GM19025 (cell line): Measurements from ENCODE around the gene CDIPT.
A peak's percentile ranks its signal among the peaks of the same experiment; 100 is the strongest.
"Not testable (repeated sequence)": the region's sequence is repeated elsewhere in the genome, so short reads cannot be mapped to it uniquely, and the experiment has no call there.

Source experiments
- ATAC-seq: cut with Tn5 transposase; IDR thresholded peaks from one replicate; pipeline ENCODE4 v1.9.1; 2021; ENCODE audit warnings: mild to moderate bottlenecking, low read depth, moderate library complexity; ENCODE audit not compliant: unreplicated experiment

The CDIPT gene

DNA sequence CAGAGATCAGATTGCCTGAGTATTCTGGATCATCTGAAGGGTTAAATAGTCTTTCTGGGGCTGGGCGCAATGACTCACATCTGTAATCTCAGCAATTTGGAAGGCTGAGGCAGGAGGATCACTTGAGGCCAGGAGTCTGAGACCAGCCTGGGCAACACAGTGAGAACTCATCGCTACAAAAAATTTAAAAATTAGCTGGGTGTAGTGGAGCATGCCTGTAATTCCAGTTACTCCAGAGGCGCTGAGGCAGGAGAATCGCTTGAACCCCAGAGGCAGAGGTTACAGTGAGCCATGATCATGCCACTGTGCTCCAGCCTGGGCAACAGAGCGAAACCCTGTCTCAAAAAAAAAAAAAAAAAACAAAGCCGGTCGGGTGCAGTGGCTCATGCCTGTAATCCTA, 27.1 kb downstream of the CDIPT start:
- ATAC-seq = no peak

DNA sequence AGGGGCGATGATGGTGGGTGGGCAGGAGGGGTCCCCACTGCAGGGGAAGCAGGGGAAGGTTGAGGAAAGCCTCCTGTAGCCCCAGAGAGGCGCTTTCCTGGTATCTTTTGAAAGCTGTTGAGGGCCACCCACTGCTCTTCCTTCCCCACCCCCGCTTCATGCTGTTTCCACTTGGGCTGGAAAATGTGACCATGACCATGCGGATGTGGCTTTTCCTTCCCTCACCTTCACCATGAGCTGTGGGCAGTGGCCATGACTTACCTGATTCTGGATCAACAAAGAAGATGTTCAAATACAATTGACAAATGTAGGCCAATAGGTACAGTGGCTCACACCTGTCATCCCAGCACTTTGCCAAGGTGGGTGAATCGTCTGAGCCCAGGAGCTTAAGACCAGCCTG, 28.9 kb downstream of the CDIPT start:
- no peak for ATAC-seq

DNA sequence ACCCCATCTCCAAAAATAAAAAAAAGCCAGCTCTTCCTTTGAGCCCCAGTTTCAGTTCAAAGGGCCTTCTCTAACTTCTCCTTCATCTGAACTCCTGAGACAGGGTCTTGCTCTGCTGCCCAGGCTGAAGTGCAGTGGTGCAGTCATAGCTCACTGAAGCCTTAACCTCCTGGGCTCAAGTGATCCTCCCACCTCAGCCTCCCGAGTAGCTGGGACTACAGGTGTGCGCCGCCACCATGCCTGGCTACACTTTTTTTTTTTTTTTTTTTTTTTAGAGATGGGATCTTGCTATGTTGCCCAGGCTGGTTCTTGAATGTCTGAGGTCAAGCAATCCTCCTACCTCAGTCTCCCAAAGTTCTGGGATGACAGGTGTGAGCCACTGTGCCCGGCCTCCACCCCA, 29.8 kb downstream of the CDIPT start:
- ATAC-seq = not testable (repeated sequence)

DNA sequence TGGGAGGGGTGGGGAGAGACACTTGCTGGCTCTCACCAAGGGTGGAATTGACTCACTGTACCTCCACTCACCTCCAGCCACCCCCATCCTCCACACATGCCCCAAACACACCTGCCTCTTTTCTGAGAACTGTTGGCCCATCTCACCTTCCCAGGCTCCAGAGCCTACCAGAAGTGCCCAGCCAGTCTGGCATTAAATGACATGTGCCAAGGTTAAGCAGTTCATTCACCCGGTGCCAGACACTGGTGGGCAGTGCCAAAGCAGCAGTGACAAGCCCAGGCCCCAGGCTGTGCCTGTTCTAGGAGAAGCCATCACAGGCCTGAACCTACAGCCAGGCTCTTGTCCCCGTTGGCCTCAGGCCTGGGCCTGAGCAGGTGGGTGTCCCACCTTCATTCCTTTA, 31.5 kb downstream of the CDIPT start:
- ATAC-seq = no peak

DNA sequence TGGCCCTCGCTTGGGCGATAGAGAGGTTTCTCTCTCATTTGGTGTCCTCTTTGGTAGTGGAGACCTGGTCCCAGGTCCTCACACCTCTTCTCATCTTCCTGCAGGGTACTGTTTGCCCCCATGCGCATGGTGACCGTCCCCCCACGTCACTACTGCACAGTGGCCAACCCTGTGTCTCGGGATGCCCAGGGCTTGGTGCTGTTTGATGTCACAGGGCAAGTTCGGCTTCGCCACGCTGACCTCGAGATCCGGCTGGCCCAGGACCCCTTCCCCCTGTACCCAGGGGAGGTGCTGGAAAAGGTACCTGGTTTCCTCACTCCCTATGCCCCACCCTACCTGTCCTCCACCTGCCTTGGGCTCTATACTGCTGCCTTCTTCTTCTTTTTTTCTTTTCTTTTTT, 32.3 kb downstream of the CDIPT start:
- no peak for ATAC-seq

DNA sequence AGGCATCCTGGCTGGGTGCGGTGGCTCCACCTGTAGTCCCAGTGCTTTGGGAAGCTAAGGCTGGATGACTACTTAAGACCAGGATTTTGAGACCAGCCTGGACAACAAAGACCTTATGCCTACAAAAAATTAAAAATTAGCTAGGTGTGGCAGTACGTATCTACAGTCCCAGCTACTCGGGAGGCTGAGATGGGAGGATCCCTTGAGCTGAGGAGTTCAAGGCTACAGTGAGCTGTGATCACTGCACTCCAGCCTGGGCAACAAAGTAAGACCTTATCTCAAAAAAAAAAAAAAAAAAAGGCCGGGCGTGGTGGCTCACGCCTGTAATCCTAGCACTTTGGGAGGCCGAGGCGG, 36.7 kb downstream of the CDIPT start:
- ATAC-seq = no peak

DNA sequence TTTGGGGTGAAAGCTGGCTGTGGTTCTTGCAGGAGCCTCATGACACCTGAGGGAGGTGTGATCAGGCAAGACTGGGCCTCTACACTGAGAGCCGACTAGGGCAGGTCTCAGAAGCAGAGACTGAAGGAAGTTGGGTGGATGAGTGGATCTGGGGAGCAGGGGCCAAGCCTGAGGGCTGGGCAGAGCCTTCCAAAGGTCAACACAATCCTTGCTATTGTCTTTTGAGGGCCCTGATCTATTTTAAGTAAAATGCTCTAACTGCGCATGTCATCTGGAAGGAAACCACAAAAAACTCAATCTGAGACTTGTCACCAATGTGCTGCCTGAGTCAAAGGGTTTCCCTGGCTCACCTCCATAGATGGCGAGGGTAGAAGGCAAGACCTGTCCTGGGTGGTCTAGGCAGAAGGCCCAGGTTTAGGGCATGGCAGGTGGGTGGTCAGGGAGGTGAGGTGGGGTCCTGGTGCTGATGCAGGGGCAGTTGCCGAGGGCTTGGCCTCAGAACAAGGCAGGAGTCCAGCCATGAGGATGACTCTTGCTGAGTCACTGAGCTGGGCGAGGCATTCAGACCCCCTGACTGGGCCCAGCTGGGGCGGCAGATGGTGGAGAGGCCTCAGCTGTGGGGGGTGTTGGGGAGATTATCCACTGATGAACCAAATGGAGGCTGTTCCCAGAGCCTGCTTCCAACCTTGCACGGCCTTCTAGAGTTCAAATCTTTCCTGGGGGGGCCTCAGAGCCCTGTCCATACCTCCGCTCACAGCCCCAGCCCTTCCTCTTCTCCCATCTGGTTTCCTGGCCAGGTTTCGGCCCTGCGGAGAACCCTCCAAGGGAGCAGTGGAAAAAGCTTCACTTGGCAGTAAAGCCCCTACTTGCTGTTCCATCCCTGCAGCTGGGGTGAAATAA, 37.6 kb downstream of the CDIPT start:
- no peak for ATAC-seq

DNA sequence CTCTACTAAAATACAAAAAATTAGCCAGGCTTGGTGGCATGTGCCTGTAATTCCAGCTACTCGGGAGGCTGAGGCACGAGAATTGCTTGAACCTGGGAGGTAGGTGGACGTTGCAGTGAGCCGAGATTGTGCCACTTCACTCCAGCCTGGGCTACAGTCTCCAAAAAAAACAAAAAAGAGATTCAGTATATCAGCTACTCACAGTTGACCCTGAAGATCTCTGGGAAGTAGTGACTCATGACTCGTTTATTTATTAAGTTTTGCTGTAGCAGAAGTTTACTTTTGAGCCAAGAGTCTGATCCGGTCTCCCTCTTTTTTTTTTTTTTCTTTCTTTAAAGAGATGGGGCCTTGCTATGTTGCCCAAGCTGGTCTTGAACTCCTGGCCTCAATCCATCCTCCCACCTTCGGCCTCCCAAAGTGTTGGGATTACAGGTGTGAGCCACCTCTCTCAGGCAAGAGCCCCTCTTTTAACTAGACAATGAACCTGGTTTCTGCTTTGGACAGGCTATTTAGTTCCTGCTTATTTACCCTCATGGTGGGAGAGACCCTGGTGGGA, 38.4 kb downstream of the CDIPT start:
- ATAC-seq = no peak

DNA sequence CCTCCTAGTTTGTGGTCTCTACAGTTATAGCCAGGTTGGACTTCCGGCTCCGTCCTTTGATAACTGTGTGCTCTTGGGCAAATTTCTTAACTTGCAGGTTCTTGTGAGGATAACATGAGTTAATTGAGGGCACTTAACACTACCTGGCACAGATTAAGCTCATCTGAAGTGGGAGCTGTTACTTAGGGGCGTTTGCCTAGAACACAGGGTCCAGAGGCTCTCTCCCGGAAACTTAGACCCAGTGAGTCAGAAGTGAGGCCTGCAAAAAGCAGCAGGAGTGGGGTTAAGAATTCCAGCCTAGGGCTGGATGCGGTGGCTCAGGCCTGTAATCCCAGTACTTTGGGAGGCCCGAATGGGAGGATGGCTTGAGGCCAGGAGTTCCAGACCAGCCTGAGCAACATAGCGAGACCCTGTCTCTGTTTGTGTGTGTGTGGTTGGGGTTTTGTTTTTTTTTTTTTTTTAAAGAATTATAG, 41.3 kb downstream of the CDIPT start:
- no peak for ATAC-seq

DNA sequence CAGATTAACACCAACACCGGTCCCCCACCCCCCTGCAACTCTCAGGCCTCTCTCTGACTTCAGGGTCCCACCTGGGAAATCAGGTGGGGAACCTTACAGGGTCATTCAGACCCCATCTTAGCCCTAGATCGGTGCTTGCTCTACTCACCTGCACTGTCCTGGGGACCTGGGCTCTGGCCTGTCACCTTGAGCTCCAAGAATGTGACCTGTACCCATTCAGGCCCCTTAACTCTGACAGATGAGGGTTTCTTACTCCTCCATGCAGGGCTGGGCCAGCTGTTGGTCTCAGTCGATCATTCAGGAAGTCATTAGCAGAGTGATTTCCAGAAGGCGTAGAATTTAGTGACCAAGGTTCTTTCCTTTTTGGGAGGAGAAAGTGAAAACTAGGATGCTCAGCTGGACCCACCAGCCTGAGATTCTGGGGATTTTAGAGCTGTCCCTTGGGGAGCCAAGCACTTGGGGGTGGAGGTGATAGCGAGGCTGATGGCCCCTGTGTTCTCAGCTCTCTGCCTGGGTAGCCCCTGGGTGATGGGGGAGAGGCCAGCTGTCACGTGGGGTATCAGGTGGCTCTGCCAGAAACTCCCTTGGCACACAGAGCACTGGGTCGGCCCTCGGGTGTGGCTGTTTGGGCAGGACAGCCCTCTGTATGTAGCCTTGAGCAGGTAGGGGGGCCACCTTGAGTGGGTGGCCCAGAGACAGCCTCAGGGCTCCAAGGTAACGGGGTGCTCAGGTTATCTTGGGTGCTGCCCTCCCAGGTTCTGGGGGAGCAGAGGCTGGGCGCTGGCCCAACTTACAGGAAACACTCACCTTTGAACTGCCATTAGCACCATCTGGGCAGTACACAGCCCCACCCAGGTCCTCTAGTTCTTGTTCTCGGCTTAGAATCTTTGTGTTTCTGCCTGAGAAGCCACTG, 42.0 kb downstream of the CDIPT start:
- ATAC-seq = peak; percentile 57

DNA sequence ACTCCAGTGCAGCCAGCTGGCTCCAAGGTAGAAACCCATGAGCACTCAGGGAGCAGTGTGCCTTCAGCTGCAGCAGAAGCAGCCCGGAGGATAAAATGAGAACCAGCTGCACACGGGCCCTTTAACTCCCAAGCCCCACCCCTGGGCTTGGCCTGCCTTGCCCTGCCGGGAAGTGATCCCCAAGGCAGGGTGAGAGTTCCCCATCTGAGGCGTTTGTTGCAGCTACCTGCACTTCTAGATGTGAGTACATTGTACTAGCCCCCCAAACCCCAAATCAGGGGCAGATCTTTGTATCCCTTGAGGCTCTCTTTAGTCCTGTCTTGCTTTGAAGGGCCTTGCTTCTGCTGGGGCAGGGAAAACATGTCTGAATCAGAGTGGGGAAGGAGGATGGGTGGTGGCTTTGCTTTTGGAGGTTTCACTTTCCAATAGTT, 42.7 kb downstream of the CDIPT start, which contains the start of gene MVP:
MVP (plus strand) TSS at position 192 of the 431 bp plus-strand sequence. CDS start 10,088 bp downstream, outside the sequence.
- ATAC-seq = no peak

DNA sequence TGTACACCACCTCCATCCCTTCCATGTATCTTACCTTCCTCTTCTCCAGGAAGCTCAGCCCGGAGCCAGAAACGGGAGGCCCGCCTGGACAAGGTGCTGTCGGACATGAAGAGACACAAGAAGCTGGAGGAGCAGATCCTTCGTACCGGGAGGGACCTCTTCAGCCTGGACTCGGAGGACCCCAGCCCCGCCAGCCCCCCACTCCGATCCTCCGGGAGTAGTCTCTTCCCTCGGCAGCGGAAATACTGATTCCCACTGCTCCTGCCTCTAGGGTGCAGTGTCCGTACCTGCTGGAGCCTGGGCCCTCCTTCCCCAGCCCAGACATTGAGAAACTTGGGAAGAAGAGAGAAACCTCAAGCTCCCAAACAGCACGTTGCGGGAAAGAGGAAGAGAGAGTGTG, 43.5 kb downstream of the CDIPT start:
- no peak for ATAC-seq

DNA sequence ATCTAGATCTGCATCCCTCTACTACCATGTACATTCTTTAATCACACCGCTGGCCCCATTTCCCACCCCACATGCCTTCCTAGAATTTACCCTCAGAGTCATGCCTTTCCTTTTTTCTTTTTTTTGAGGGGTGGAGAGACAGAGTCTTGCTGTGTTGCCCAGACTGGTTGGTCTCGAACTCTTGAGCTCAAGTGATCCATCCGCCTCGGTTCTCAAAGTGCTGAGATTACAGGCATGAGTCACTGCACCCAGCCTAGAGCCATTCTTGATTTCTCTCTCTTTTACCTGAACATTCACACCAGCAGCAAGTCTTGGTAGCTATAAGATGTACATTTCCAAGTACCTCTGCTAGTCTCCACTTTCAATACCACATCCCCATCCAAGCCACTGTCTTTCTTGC, 44.9 kb downstream of the CDIPT start:
- no peak for ATAC-seq

DNA sequence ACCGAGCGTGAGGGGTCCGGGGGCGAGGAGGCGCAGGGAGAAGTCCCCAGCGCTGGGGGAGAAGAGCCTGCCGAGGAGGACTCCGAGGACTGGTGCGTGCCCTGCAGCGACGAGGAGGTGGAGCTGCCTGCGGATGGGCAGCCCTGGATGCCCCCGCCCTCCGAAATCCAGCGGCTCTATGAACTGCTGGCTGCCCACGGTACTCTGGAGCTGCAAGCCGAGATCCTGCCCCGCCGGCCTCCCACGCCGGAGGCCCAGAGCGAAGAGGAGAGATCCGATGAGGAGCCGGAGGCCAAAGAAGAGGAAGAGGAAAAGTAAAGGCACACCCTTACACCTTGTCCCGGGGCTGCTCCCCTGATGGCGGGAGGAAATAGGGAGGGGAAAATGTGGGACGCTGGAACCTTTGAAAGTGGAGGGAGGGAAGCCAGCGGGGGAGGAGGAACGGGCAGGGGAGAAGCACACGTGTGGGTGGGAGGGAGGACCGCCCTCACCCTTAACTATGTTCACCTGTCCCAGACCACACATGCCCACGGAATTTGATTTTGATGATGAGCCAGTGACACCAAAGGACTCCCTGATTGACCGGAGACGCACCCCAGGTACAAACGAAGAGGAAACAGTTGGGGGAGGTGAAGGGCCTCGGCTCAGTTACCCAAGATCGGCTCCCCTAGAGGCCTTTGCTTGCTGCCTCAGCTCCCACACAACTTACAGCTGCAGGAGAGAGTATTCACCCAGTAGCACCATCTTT, 46.2 kb downstream of the CDIPT start:
- peak; percentile 5 for ATAC-seq

DNA sequence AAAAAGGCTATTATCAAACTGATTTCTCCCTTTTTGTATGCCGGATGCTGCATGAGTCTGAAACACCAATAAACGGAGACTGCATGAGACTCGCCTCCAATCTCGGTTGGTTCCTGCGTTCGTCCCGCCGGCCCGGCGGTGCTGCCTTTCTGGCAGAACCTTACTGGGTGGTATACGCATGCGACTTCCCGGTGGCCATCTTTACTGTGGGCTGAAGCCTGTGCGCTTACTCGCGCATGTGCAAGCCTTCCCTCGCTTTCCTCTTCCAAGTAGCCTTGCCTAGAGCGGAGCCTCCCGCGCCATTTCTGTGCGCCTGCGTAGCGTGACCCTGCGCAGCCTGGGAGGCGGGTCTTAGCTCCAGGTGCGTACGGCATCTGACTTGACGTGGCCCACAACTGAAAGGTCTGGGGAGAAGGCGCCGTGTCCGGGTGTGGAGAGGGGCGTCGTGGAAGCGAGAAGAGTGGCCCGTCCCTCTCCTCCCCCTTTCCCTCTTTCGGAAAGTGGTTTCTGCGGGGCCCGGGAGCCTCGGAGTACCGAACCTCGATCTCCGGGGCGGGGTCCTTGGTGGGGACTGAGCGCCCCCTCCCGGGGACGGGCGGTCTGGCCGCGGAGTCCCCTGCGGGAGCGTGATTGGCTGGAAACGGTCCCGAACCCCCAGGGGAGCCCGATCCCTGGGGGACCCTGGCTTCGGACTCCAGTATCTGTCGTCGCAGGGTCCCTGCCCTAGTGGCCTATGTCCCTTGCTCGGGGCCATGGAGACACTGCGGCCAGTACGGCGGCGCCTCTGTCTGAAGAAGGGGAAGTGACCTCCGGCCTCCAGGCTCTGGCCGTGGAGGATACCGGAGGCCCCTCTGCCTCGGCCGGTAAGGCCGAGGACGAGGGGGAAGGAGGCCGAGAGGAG, 47.0 kb downstream of the CDIPT start, which contains the start of gene PAGR1:
PAGR1 (plus strand) TSS at position 360 of the 901 bp plus-strand sequence; CDS start at position 734, 374 bp downstream.
- peak; percentile 51 for ATAC-seq

DNA sequence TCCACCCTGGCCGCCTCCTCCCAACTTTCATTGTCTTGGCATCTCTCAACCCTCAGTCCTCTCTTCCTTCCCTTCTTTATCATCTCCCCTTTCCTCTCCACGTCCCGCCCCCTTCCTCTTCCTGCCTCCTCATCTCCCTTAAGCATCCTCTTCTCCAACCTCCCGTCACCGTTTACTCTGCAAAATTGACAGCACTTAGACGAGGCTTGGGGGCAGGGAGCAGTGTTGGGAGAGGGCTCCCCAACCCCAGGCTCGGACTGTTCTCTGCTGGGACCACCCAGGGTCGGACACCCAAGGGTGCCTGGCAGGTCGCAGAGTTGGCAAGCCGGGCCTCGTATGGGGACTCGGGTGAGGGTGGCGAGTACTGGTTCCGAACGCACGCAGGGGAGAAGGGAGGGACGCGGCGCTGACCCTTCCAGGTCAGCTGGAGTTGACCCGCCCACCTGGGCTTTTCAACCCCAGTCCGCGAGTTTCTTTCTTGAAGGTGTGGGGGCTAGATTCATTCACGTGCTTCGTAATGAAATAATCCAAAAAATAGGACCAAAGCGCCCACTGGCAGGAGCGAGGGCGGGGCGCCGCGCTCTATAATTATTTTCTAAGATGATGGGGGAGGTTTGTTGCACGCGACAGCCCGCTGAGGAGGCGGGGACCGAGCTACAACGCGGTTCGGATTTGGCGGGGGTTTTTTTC, 47.8 kb downstream of the CDIPT start:
- no peak for ATAC-seq

DNA sequence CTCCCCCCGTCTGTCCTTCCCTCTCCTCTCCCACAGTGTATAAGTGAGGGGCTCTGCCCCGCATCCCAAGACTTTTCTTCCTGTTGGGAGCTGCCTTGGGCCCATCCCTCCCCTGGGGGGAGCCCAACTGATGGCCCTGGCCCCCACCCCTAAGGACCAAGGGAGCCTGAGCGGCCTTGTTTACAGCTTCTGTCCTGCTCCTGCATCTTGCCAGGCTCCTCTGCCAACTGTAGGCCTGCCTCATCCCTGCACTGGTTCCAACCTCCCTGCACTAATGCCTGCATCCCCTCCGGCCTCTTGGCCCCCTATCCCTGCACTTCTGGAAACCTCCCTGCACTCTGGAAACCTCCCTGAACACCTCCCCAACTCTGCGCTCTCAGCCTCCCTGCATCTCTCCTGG, 48.4 kb downstream of the CDIPT start:
- ATAC-seq = no peak
